ENCODE measurements around the gene CYP2D6. TPM values are rescaled to one million over a fixed set of nuclear protein-coding genes. Genes with fewer than 3 reads are reported as not detected.
A peak's percentile ranks its signal among the peaks of the same experiment; 100 is the strongest.

CYP2D6 gene
- total and polyA plus RNA-seq, 2 of the 13 experiments (the other 11 are each of a cell fraction or from before 2014, with no cell fraction given) = 1.0 to 3.7 TPM

DNA sequence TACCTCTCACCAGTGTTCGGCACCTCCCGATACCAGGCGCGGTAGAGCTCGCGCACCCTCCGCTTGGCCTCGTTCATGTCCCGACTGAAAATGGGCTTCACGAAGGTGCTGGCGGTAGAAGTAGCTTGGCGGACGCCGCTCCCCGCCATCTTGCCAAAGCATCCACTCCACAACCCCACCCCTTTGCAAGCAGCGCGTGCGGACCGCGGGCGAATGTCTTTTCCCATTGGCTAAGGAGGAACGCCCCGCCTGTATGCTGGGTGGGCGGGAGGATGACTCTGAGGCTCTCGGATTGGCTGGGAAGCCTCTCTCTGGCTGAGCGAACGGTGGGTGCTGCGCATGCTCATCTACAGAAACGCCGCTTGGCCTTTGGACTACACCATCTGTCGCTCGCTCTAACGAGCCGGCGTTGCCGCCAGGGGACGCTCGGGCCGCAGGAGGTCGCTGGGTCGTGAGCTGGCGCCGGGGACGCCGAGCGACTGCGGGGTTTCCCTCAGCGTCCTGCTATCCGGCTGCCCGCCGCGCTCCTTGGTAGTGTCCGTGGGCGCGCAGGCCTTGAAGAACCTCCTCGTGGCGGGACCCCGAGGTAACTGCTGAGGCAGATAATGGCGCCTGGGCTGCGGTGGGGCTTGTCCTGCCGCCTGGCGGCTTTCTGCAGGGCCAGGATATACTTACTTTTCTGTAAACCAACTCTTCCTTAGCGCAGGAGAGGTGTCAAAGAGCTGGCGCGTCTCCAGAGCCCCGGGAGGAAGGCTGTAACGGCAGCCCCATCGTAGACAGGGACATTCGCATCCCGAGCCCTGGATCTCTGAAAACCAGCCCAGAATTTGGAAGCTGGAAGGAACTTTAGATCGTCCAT lies 39.8 kb downstream of the CYP2D6 start, which contains the start of gene NDUFA6 (continued):
- peak; percentile 62 for TF ChIP-seq CBX5 (CRISPR knock-in tag; IDR thresholded peaks at IDR 0.05; ENCODE audit: borderline replicate concordance)
- TF ChIP-seq SMARCC2 (IDR thresholded peaks at IDR 0.05) = no peak
- TF ChIP-seq ZC3H4 (CRISPR knock-in tag; IDR thresholded peaks at IDR 0.05; ENCODE audit: borderline replicate concordance) = no peak
- TF ChIP-seq MYC (CRISPR knock-in tag; IDR thresholded peaks at IDR 0.05; ENCODE audit: borderline replicate concordance) = peak; percentile 80
- TF ChIP-seq ZFP62 (CRISPR knock-in tag; IDR thresholded peaks at IDR 0.05) = no peak
- no peak for TF ChIP-seq NFIC (IDR thresholded peaks at IDR 0.05; ENCODE audit: low read length)
- no peak; the same call in 1 of the 2 replicates for TF ChIP-seq ZFP37 (CRISPR knock-in tag; IDR thresholded peaks at IDR 0.05; ENCODE audit: borderline replicate concordance)
- TF ChIP-seq, protein P1, sequence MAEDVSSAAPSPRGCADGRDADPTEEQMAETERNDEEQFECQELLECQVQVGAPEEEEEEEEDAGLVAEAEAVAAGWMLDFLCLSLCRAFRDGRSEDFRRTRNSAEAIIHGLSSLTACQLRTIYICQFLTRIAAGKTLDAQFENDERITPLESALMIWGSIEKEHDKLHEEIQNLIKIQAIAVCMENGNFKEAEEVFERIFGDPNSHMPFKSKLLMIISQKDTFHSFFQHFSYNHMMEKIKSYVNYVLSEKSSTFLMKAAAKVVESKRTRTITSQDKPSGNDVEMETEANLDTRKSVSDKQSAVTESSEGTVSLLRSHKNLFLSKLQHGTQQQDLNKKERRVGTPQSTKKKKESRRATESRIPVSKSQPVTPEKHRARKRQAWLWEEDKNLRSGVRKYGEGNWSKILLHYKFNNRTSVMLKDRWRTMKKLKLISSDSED (CRISPR knock-in tag; IDR thresholded peaks at IDR 0.05) = no peak
- TF ChIP-seq SMAD3 (CRISPR knock-in tag; IDR thresholded peaks at IDR 0.05) = no peak
- TF ChIP-seq FIP1L1 (IDR thresholded peaks at IDR 0.05; ENCODE audit: borderline replicate concordance, insufficient read depth, low read depth, low read length) = 0 out of 2 replicates have a peak, but pooled peaks have one; percentile 31
- TF ChIP-seq ZFP36L2 (CRISPR knock-in tag; IDR thresholded peaks at IDR 0.05) = no peak
- peak; percentile 75 for TF ChIP-seq RBM22 (optimal IDR thresholded peaks at IDR 0.05; ENCODE audit: low read length)
- TF ChIP-seq HMG20A (CRISPR knock-in tag; IDR thresholded peaks at IDR 0.05; ENCODE audit: borderline replicate concordance) = no peak
- peak; percentile 74 for TF ChIP-seq GABPB1 (CRISPR knock-in tag; IDR thresholded peaks at IDR 0.05)
- TF ChIP-seq, protein P2, sequence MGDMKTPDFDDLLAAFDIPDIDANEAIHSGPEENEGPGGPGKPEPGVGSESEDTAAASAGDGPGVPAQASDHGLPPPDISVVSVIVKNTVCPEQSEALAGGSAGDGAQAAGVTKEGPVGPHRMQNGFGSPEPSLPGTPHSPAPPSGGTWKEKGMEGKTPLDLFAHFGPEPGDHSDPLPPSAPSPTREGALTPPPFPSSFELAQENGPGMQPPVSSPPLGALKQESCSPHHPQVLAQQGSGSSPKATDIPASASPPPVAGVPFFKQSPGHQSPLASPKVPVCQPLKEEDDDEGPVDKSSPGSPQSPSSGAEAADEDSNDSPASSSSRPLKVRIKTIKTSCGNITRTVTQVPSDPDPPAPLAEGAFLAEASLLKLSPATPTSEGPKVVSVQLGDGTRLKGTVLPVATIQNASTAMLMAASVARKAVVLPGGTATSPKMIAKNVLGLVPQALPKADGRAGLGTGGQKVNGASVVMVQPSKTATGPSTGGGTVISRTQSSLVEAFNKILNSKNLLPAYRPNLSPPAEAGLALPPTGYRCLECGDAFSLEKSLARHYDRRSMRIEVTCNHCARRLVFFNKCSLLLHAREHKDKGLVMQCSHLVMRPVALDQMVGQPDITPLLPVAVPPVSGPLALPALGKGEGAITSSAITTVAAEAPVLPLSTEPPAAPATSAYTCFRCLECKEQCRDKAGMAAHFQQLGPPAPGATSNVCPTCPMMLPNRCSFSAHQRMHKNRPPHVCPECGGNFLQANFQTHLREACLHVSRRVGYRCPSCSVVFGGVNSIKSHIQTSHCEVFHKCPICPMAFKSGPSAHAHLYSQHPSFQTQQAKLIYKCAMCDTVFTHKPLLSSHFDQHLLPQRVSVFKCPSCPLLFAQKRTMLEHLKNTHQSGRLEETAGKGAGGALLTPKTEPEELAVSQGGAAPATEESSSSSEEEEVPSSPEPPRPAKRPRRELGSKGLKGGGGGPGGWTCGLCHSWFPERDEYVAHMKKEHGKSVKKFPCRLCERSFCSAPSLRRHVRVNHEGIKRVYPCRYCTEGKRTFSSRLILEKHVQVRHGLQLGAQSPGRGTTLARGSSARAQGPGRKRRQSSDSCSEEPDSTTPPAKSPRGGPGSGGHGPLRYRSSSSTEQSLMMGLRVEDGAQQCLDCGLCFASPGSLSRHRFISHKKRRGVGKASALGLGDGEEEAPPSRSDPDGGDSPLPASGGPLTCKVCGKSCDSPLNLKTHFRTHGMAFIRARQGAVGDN (CRISPR knock-in tag; IDR thresholded peaks at IDR 0.05) = peak; percentile 89
- TF ChIP-seq, protein P3, sequence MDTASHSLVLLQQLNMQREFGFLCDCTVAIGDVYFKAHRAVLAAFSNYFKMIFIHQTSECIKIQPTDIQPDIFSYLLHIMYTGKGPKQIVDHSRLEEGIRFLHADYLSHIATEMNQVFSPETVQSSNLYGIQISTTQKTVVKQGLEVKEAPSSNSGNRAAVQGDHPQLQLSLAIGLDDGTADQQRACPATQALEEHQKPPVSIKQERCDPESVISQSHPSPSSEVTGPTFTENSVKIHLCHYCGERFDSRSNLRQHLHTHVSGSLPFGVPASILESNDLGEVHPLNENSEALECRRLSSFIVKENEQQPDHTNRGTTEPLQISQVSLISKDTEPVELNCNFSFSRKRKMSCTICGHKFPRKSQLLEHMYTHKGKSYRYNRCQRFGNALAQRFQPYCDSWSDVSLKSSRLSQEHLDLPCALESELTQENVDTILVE (CRISPR knock-in tag; IDR thresholded peaks at IDR 0.05) = peak; percentile 62; the same call in 1 of the 2 replicates
- peak; percentile 68; the same call in 1 of the 2 replicates for TF ChIP-seq KDM3A (CRISPR knock-in tag; IDR thresholded peaks at IDR 0.05; ENCODE audit: low read depth)
- TF ChIP-seq SMAD9 (CRISPR knock-in tag; IDR thresholded peaks at IDR 0.05) = peak; percentile 84
- TF ChIP-seq, protein P4, sequence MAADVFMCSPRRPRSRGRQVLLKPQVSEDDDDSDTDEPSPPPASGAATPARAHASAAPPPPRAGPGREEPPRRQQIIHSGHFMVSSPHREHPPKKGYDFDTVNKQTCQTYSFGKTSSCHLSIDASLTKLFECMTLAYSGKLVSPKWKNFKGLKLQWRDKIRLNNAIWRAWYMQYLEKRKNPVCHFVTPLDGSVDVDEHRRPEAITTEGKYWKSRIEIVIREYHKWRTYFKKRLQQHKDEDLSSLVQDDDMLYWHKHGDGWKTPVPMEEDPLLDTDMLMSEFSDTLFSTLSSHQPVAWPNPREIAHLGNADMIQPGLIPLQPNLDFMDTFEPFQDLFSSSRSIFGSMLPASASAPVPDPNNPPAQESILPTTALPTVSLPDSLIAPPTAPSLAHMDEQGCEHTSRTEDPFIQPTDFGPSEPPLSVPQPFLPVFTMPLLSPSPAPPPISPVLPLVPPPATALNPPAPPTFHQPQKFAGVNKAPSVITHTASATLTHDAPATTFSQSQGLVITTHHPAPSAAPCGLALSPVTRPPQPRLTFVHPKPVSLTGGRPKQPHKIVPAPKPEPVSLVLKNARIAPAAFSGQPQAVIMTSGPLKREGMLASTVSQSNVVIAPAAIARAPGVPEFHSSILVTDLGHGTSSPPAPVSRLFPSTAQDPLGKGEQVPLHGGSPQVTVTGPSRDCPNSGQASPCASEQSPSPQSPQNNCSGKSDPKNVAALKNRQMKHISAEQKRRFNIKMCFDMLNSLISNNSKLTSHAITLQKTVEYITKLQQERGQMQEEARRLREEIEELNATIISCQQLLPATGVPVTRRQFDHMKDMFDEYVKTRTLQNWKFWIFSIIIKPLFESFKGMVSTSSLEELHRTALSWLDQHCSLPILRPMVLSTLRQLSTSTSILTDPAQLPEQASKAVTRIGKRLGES (CRISPR knock-in tag; IDR thresholded peaks at IDR 0.05; ENCODE audit: borderline replicate concordance) = no peak

Data from HepG2 (cell line).